Tibial artery (tissue), 4 donors: ENCODE results near the gene CAMK2G.
A peak's percentile ranks its signal among the peaks of the same experiment; 100 is the strongest.

Experiments used
- DNase-seq, 2 donors: peaks; one replicate each; pipeline ENCODE4 v3.0.0-alpha.2; 2019
- H3K27ac ChIP-seq, 2 donors: fragments of 200-600 bp; sonication (generic) in 1 of 2; 1 replicate in 1 of 2; 2 replicates in 1 of 2; pipeline ENCODE4 v1.5.1; 2018 to 2019; ENCODE audit warnings: mild to moderate bottlenecking in 1 of 2
- H3K27me3 ChIP-seq, 2 donors: fragments of 200-600 bp; sonication (generic) in 1 of 2; one replicate each; pipeline versions ENCODE4 v1.5.1 to v1.6.0; 2016 to 2019
- H3K36me3 ChIP-seq, 3 donors: fragments of 200-600 bp; sonication (generic) in 2 of 3; one replicate each; pipeline ENCODE4 v1.5.1; 2016 to 2019; ENCODE audit warnings: mild to moderate bottlenecking in 2 of 3
- H3K4me1 ChIP-seq, 4 donors: fragments of 200-600 bp; sonication (generic) in 2 of 4; 1 replicate in 3 of 4; 2 replicates in 1 of 4; pipeline ENCODE4 v1.5.1; 2016 to 2019
- H3K4me3 ChIP-seq, 2 donors: fragments of 200-600 bp; sonication (generic) in 1 of 2; 1 replicate in 1 of 2; 2 replicates in 1 of 2; pipeline ENCODE4 v1.5.1; 2018 to 2019; ENCODE audit warnings: mild to moderate bottlenecking in 2 of 2
- H3K9me3 ChIP-seq, 3 donors: fragments of 200-600 bp; sonication (generic) in 1 of 3; one replicate each; pipeline ENCODE4 v1.5.1; 2016 to 2019
- CTCF ChIP-seq, 2 experiments: fragments of 200-600 bp in 1 of 2; fragments of 450-650 bp in 1 of 2; IDR thresholded peaks; one replicate each; pipeline ENCODE4 v1.5.1; 2017 to 2019; ENCODE audit warnings: antibody characterized with exemption in 2 of 2, mild to moderate bottlenecking in 1 of 2, moderate library complexity in 1 of 2
- intact Hi-C: fragments of 100-400 bp; cut with DNase I; formaldehyde crosslinking; loops from one replicate; pipeline ENCODE4 v1.15.0; 2023; ENCODE audit warnings: low total_unique reads

The CAMK2G gene

GRCh38 chr10:73840056-73840402, 34.3 kb downstream of the CAMK2G start:
- Histone ChIP-seq H3K36me3 (peaks cover 82 to 99% (median 98%) of the 10 kb centered on the region in 3 donors), H3K4me3 (no peak overlapping the region), H3K27ac (no peak overlapping the region), H3K9me3 (no peaks in the 10 kb centered on the region), H3K27me3 (no peaks in the 10 kb centered on the region), H3K4me1 (peaks cover 0 to 7% (median 3%) of the 10 kb centered on the region in 4 donors)
- DNase-seq: no peak
- no peak for TF ChIP-seq CTCF (IDR thresholded peaks at IDR 0.05)
- intact Hi-C loops: no loop called here

GRCh38 chr10:73839276-73839966, 34.9 kb downstream of the CAMK2G start:
- H3K27me3 ChIP-seq: no peaks in the 10 kb centered on the region
- H3K4me3 ChIP-seq: no peak overlapping the region
- no peaks in the 10 kb centered on the region for H3K9me3 ChIP-seq
- no peak overlapping the region for H3K27ac ChIP-seq
- peaks cover 77 to 99% (median 98%) of the 10 kb centered on the region in 3 donors for H3K36me3 ChIP-seq
- H3K4me1 ChIP-seq: peaks cover 0 to 7% (median 3%) of the 10 kb centered on the region in 4 donors
- TF ChIP-seq CTCF (IDR thresholded peaks at IDR 0.05): no peak
- no peak for DNase-seq
- intact Hi-C loops: no loop called here

- no peak overlapping the region for H3K4me3 ChIP-seq
- no peaks in the 10 kb centered on the region for H3K27me3 ChIP-seq
- H3K36me3 ChIP-seq: peaks cover 75 to 97% (median 96%) of the 10 kb centered on the region in 3 donors
- H3K27ac ChIP-seq: no peak overlapping the region
- peaks cover 0 to 7% (median 3%) of the 10 kb centered on the region in 4 donors for H3K4me1 ChIP-seq
- no peaks in the 10 kb centered on the region for H3K9me3 ChIP-seq
- TF ChIP-seq CTCF (IDR thresholded peaks at IDR 0.05): no peak
- intact Hi-C loops: no loop called here
- DNase-seq: no peak
Measured at GRCh38 chr10:73838827-73839226, 35.5 kb downstream of the CAMK2G start.

- H3K27ac ChIP-seq: peak overlapping the region; percentile 47 to 55
- no peaks in the 10 kb centered on the region for H3K9me3 ChIP-seq
- intact Hi-C loops: no loop called here
- peaks cover 0 to 7% (median 3%) of the 10 kb centered on the region in 4 donors for H3K4me1 ChIP-seq
- TF ChIP-seq CTCF (IDR thresholded peaks at IDR 0.05): no peak
- DNase-seq: no peak
- H3K36me3 ChIP-seq: peaks cover 69 to 91% (median 91%) of the 10 kb centered on the region in 3 donors
- H3K27me3 ChIP-seq: no peaks in the 10 kb centered on the region
- no peak overlapping the region for H3K4me3 ChIP-seq
Measured at GRCh38 chr10:73838008-73838567, 36.3 kb downstream of the CAMK2G start.

GRCh38 chr10:73837072-73837471, 37.3 kb downstream of the CAMK2G start:
- H3K27ac ChIP-seq: peak overlapping the region; percentile 47 to 55
- H3K4me1 ChIP-seq: peaks cover 0 to 7% (median 3%) of the 10 kb centered on the region in 4 donors
- H3K36me3 ChIP-seq: peaks cover 59 to 85% (median 83%) of the 10 kb centered on the region in 3 donors
- TF ChIP-seq CTCF (IDR thresholded peaks at IDR 0.05): no peak
- intact Hi-C loops: no loop called here
- DNase-seq: no peak
- H3K9me3 ChIP-seq: no peaks in the 10 kb centered on the region
- H3K27me3 ChIP-seq: no peaks in the 10 kb centered on the region
- no peak overlapping the region for H3K4me3 ChIP-seq
